Islet precursor cell (in vitro differentiated cells): Measurements from ENCODE around the gene SLC25A30.
"Not testable (repeated sequence)": the region's sequence is repeated elsewhere in the genome, so short reads cannot be mapped to it uniquely, and the experiment has no call there.

Experiments
- DNase-seq: peaks from one replicate; pipeline ENCODE4 v3.0.0-alpha.2; 2018

The SLC25A30 gene

GRCh38 chr13:45364876-45365557 is 53.2 kb downstream of the SLC25A30 start:
- no peak for DNase-seq

- DNase-seq, result peak; percentile 56
Observed at GRCh38 chr13:45362939-45363338, 55.2 kb downstream of the SLC25A30 start.

GRCh38 chr13:45361596-45362206 is 56.5 kb downstream of the SLC25A30 start:
- no peak for DNase-seq

GRCh38 chr13:45356966-45357672 is 61.1 kb downstream of the SLC25A30 start:
- no peak for DNase-seq

GRCh38 chr13:45353895-45354294 is 64.3 kb downstream of the SLC25A30 start:
- no peak for DNase-seq

- no peak for DNase-seq
Observed at GRCh38 chr13:45352031-45352430, 66.1 kb downstream of the SLC25A30 start.

GRCh38 chr13:45350152-45350551 is 68.0 kb downstream of the SLC25A30 start:
- DNase-seq, result no peak

- no peak for DNase-seq
Observed at GRCh38 chr13:45349438-45349837, 68.7 kb downstream of the SLC25A30 start.

- DNase-seq, result not testable (repeated sequence)
Observed at GRCh38 chr13:45344064-45344463, 74.1 kb downstream of the SLC25A30 start.
